Tibial nerve (tissue), 4 donors: ENCODE data around the gene MOB3A. TPM values are rescaled to one million over a fixed set of nuclear protein-coding genes. Genes with fewer than 3 reads are reported as not detected.

ENCODE experiments used
- DNase-seq, 2 donors: peaks; one replicate each; pipeline ENCODE4 v3.0.0-alpha.2; 2019; ENCODE audit warnings: low spot score in 2 of 2
- H3K27ac ChIP-seq, 4 donors: fragments of 200-600 bp; sonication (generic) in 3 of 4; one replicate each; pipeline ENCODE4 v1.5.1; 2017 to 2019; ENCODE audit warnings: mild to moderate bottlenecking in 1 of 4
- H3K27me3 ChIP-seq, 2 donors: fragments of 200-600 bp; sonication (generic) in 1 of 2; one replicate each; pipeline versions ENCODE4 v1.5.1 to v1.6.0; 2017 to 2019
- H3K36me3 ChIP-seq, 3 donors: fragments of 200-600 bp; sonication (generic); one replicate each; pipeline ENCODE4 v1.5.1; 2018 to 2019
- H3K4me1 ChIP-seq, 4 donors: fragments of 200-600 bp; sonication (generic) in 3 of 4; one replicate each; pipeline ENCODE4 v1.5.1; 2017 to 2019
- H3K4me3 ChIP-seq, 4 donors: fragments of 200-600 bp; sonication (generic) in 3 of 4; one replicate each; pipeline ENCODE4 v1.5.1; 2017 to 2019; ENCODE audit warnings: mild to moderate bottlenecking in 1 of 4, moderate library complexity in 1 of 4
- H3K9me3 ChIP-seq, 4 donors: fragments of 200-600 bp; sonication (generic) in 3 of 4; one replicate each; pipeline ENCODE4 v1.5.1; 2017 to 2019
- CTCF ChIP-seq, 5 experiments: fragments of 200-600 bp in 3 of 5; fragments of 450-650 bp in 2 of 5; sonication (generic) in 3 of 5; IDR thresholded peaks; one replicate each; pipeline ENCODE4 v1.5.1; 2016 to 2019; ENCODE audit warnings: antibody characterized with exemption in 5 of 5, mild to moderate bottlenecking in 3 of 5, moderate library complexity in 2 of 5
- EP300 ChIP-seq, 2 donors: sonication (generic); formaldehyde crosslinking; IDR thresholded peaks; one replicate each; pipeline ENCODE4 v1.6.1; 2017; ENCODE audit warnings: antibody characterized with exemption in 2 of 2, mild to moderate bottlenecking in 1 of 2
- POLR2A ChIP-seq, 2 donors: fragments of 450-650 bp; IDR thresholded peaks; one replicate each; pipeline ENCODE4 v1.6.1; 2017; ENCODE audit warnings: antibody characterized with exemption in 2 of 2, mild to moderate bottlenecking in 2 of 2, moderate library complexity in 2 of 2
- WGBS, 2 donors: methylation state at CpG; one replicate each; pipeline ENCODE4 v1.1.5; 2018; 5-methylcytosine and 5-hydroxymethylcytosine counted together
- total RNA-seq, 4 donors: library from RNA; depleted of rRNA; stranded (reverse); fragments of >200 nt; gene quantifications; one replicate each; pipeline ENCODE4 v1.1.0, GENCODE V29; 2016

The MOB3A gene
- total RNA-seq, 4 donors from 2014 or later: 31.7 to 70.8 (median 35.2) TPM

GRCh38 chr19:2072757-2073551 is 23.2 kb downstream of the MOB3A start:
- no peak for TF ChIP-seq CTCF (IDR thresholded peaks at IDR 0.05)
- TF ChIP-seq POLR2A (IDR thresholded peaks at IDR 0.05): no peak
- TF ChIP-seq EP300 (IDR thresholded peaks at IDR 0.05): no peak
- Histone ChIP-seq H3K4me3 (no peak overlapping the region), H3K4me1 (peaks cover 0 to 16% (median 11%) of the 10 kb centered on the region in 4 donors), H3K27ac (no peak overlapping the region), H3K9me3 (no peaks in the 10 kb centered on the region), H3K27me3 (no peaks in the 10 kb centered on the region), H3K36me3 (peaks cover 5 to 72% (median 43%) of the 10 kb centered on the region in 3 donors)
- DNase-seq: no peak
- 83 to 87% methylated on average over 30 to 32 of the region's 32 CpGs for WGBS, 2 donors

GRCh38 chr19:2070986-2071673 is 25.0 kb downstream of the MOB3A start:
- Histone ChIP-seq H3K36me3 (peaks cover 4 to 54% (median 25%) of the 10 kb centered on the region in 3 donors), H3K4me1 (peaks cover 0 to 16% (median 11%) of the 10 kb centered on the region in 4 donors), H3K9me3 (no peaks in the 10 kb centered on the region), H3K4me3 (no peak overlapping the region), H3K27ac (peak overlapping the region in 1 of 4 donors; percentile 66), H3K27me3 (no peaks in the 10 kb centered on the region)
- no peak for TF ChIP-seq CTCF (IDR thresholded peaks at IDR 0.05)
- no peak for DNase-seq
- WGBS, 2 donors: 80 to 81% methylated on average over 19 of the region's 19 CpGs

DNA sequence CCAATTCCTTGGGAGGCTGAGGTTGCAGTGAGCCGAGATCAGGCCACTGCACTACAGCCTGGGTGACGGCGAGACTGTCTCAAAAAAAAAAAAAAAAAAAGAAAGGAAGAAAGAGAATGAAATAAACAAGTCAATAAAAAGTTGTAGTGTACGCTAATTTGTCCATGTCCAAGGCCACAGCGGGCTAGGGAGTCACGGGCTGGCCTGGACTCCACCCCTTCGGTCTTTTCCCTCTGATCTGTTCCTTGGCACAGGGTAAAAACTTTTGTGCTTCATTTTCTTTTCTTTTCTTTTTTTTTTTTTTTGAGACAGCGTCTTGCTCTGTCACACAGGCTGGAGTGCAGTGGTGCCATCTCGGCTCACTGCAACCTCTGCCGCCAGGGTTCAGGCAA is 25.7 kb downstream of the MOB3A start:
- H3K27me3 ChIP-seq: no peaks in the 10 kb centered on the region
- H3K36me3 ChIP-seq: peaks cover 4 to 47% (median 21%) of the 10 kb centered on the region in 3 donors
- no peak overlapping the region for H3K4me3 ChIP-seq
- peaks cover 0 to 18% (median 12%) of the 10 kb centered on the region in 4 donors for H3K4me1 ChIP-seq
- H3K27ac ChIP-seq: peak overlapping the region in 3 of 4 donors; percentile 66 to 76 (median 72)
- H3K9me3 ChIP-seq: no peaks in the 10 kb centered on the region
- TF ChIP-seq CTCF (IDR thresholded peaks at IDR 0.05): no peak
- TF ChIP-seq POLR2A (IDR thresholded peaks at IDR 0.05): no peak
- no peak for TF ChIP-seq EP300 (IDR thresholded peaks at IDR 0.05)
- WGBS, 2 donors: 78 to 83% methylated on average over 10 of the region's 10 CpGs
- DNase-seq: no peak

- DNase-seq: no peak
- Histone ChIP-seq H3K9me3 (no peaks in the 10 kb centered on the region), H3K4me3 (peak overlapping the region in 1 of 4 donors; percentile 26), H3K4me1 (peaks cover 0 to 55% (median 40%) of the 10 kb centered on the region in 4 donors), H3K36me3 (no peaks in the 10 kb centered on the region), H3K27me3 (no peaks in the 10 kb centered on the region), H3K27ac (peak overlapping the region; percentile 79 to 100 (median 96))
- 43 to 51% methylated on average over 20 to 36 of the region's 38 CpGs for WGBS, 2 donors
- TF ChIP-seq CTCF (IDR thresholded peaks at IDR 0.05): peak in 3 of 5 experiments; percentile 17 to 70 (median 51)
- peak; percentile 99 for TF ChIP-seq EP300 (IDR thresholded peaks at IDR 0.05)
- TF ChIP-seq POLR2A (IDR thresholded peaks at IDR 0.05): peak in 1 of 2 donors; percentile 79
Measured at GRCh38 chr19:2064788-2065524, 31.2 kb downstream of the MOB3A start.
